Glutamatergic neuron (in vitro differentiated cells): ENCODE measurements around the gene MKI67. TPM values are rescaled to one million over a fixed set of nuclear protein-coding genes. Genes with fewer than 3 reads are reported as not detected.
"Not testable (repeated sequence)": the region's sequence is repeated elsewhere in the genome, so short reads cannot be mapped to it uniquely, and the experiment has no call there.

ENCODE experiments used
- DNase-seq: peaks from one replicate; pipeline ENCODE4 v3.0.0; 2022
- H3K27ac Mint-ChIP-seq: one replicate; pipeline ENCODE4 v1.8.0; 2020; ENCODE audit warnings: mild to moderate bottlenecking, mixed read lengths, inconsistent platforms; ENCODE audit not compliant: unreplicated experiment
- H3K27me3 Mint-ChIP-seq: one replicate; pipeline ENCODE4 v1.8.0; 2020; ENCODE audit warnings: mild to moderate bottlenecking, moderate library complexity, mixed read lengths, inconsistent platforms; ENCODE audit not compliant: unreplicated experiment
- H3K36me3 Mint-ChIP-seq: one replicate; pipeline ENCODE4 v1.8.0; 2020; ENCODE audit warnings: mild to moderate bottlenecking, mixed read lengths, inconsistent platforms; ENCODE audit not compliant: unreplicated experiment
- H3K4me1 Mint-ChIP-seq: one replicate; pipeline ENCODE4 v1.8.0; 2020; ENCODE audit warnings: mild to moderate bottlenecking, low read depth, mixed read lengths, inconsistent platforms; ENCODE audit not compliant: unreplicated experiment
- H3K4me3 Mint-ChIP-seq: one replicate; pipeline ENCODE4 v1.8.0; 2020; ENCODE audit warnings: mild to moderate bottlenecking, mixed read lengths, inconsistent platforms; ENCODE audit not compliant: unreplicated experiment
- H3K9me3 Mint-ChIP-seq: one replicate; pipeline ENCODE4 v1.8.0; 2020; ENCODE audit warnings: mild to moderate bottlenecking, moderate library complexity, mixed read lengths, inconsistent platforms; ENCODE audit not compliant: unreplicated experiment
- CTCF ChIP-seq: fragments of 200-600 bp; sonication (generic); IDR thresholded peaks from one replicate; pipeline ENCODE4 v1.5.0; 2021; ENCODE audit not compliant: partially characterized antibody, unreplicated experiment
- total RNA-seq: library from RNA; stranded (reverse); fragmentation: NEBNext Ultra II Directional; extraction: Animal tissue kit (Norgen Biotek cat#: 25700); gene quantifications from one replicate; pipeline ENCODE4 v1.2.1, GENCODE V29; 2021; ENCODE audit not compliant: unreplicated experiment

The MKI67 gene
- total RNA-seq, 1 donor from 2014 or later, result 14.7 TPM

- Mint-ChIP-seq H3K27ac (no peak overlapping the region), H3K4me1 (peaks cover 15% of the 10 kb centered on the region), H3K4me3 (no peak overlapping the region), H3K9me3 (peaks cover 2% of the 10 kb centered on the region), H3K36me3 (no peaks in the 10 kb centered on the region), H3K27me3 (peaks cover 2% of the 10 kb centered on the region)
- no peak for DNase-seq
- no peak for TF ChIP-seq CTCF
These were observed 21.4 kb upstream of the MKI67 start for GRCh38 chr10:128147669-128148068.

- peaks cover 9% of the 10 kb centered on the region for H3K4me1 Mint-ChIP-seq
- peaks cover 2% of the 10 kb centered on the region for H3K27me3 Mint-ChIP-seq
- no peaks in the 10 kb centered on the region for H3K36me3 Mint-ChIP-seq
These were observed 20.8 kb upstream of the MKI67 start for GRCh38 chr10:128147064-128147463.

DNA sequence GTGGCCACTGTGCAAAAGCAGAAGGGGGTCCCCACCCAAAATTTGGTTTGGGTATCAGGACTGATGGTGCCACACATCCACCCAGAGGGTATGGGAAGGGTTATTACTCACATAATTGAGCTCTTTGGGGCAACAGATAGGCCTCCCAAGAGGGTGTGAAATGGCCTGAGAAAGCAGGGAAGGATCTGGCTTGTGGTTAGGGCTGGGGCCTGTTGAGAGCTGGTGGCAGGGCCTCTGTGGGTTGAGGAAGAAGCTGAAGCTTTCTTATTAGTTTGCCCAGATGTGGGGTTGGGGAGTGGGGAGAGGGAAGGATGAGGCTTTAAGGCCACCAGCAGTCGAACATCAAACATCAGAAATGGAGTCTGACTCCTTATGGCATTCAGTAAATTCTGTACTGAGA lies 18.3 kb upstream of the MKI67 start:
- H3K9me3 Mint-ChIP-seq, result peaks cover 2% of the 10 kb centered on the region
- H3K27ac Mint-ChIP-seq, result no peak overlapping the region
- H3K4me3 Mint-ChIP-seq, result no peak overlapping the region

More at GRCh38 chr10:128147064-128147463, 20.8 kb upstream of the MKI67 start:
- no peak overlapping the region for H3K27ac Mint-ChIP-seq
- no peak overlapping the region for H3K4me3 Mint-ChIP-seq
- peaks cover 2% of the 10 kb centered on the region for H3K9me3 Mint-ChIP-seq
- DNase-seq, result no peak
- TF ChIP-seq CTCF, result no peak

GRCh38 chr10:128143531-128143930 lies 17.3 kb upstream of the MKI67 start:
- DNase-seq, result no peak
- Mint-ChIP-seq H3K9me3 (peaks cover 2% of the 10 kb centered on the region), H3K27me3 (no peaks in the 10 kb centered on the region), H3K4me1 (peaks cover 2% of the 10 kb centered on the region), H3K27ac (no peak overlapping the region), H3K4me3 (no peak overlapping the region), H3K36me3 (no peaks in the 10 kb centered on the region)
- no peak for TF ChIP-seq CTCF

More for the DNA sequence above, 18.3 kb upstream of the MKI67 start:
- no peaks in the 10 kb centered on the region for H3K27me3 Mint-ChIP-seq
- peaks cover 2% of the 10 kb centered on the region for H3K4me1 Mint-ChIP-seq
- no peaks in the 10 kb centered on the region for H3K36me3 Mint-ChIP-seq
- no peak for DNase-seq
- TF ChIP-seq CTCF, result no peak

DNA sequence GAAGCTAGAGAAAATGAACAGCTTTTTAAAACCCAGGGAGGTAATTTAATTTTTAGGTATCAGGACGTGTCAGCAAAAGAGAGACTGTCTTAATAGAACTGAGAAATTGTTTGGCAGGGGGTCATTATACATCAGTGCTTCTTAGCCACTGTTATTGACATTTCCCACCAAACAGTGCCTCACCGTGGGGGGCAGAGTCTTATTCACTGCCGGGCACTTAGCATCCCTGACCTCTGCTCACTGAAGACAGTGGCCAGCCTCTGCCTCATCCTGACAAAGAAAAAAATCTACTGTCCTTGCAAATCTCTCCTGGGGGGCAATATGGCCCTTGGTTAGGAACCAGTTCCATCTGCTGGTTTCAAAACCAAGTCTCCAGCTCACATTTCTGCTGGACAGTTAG lies 14.2 kb upstream of the MKI67 start:
- no peak for DNase-seq
- no peak for TF ChIP-seq CTCF
- H3K27ac Mint-ChIP-seq, result no peak overlapping the region
- no peaks in the 10 kb centered on the region for H3K9me3 Mint-ChIP-seq
- no peaks in the 10 kb centered on the region for H3K27me3 Mint-ChIP-seq
- H3K4me1 Mint-ChIP-seq, result no peaks in the 10 kb centered on the region
- H3K36me3 Mint-ChIP-seq, result no peaks in the 10 kb centered on the region
- H3K4me3 Mint-ChIP-seq, result no peak overlapping the region

GRCh38 chr10:128138429-128138828 lies 12.2 kb upstream of the MKI67 start:
- H3K4me1 Mint-ChIP-seq, H3K27me3 Mint-ChIP-seq, H3K36me3 Mint-ChIP-seq, H3K4me3 Mint-ChIP-seq, H3K27ac Mint-ChIP-seq, H3K9me3 Mint-ChIP-seq, DNase-seq: not testable (repeated sequence)
